Activated T-cell treated with anti-CD3 and anti-CD28 coated beads for 1 hour (primary cell): Measurements from ENCODE around the gene PRSS22.

Experiments used
- DNase-seq: peaks from one replicate; pipeline ENCODE4 v3.0.0-alpha.2; 2020; ENCODE audit warnings: low read depth

Gene PRSS22

GRCh38 chr16:2828876-2829430, 29.0 kb downstream of the PRSS22 start:
- DNase-seq = no peak

GRCh38 chr16:2828521-2828840, 29.5 kb downstream of the PRSS22 start:
- no peak for DNase-seq

GRCh38 chr16:2827831-2828520, 30.0 kb downstream of the PRSS22 start:
- DNase-seq = no peak

- DNase-seq = no peak
Observed at GRCh38 chr16:2827374-2827791, 30.6 kb downstream of the PRSS22 start.

GRCh38 chr16:2826591-2827373, 31.2 kb downstream of the PRSS22 start:
- no peak for DNase-seq

- no peak for DNase-seq
Observed at GRCh38 chr16:2825906-2826305, 32.1 kb downstream of the PRSS22 start.

- DNase-seq = no peak
Observed at GRCh38 chr16:2825049-2825742, 32.8 kb downstream of the PRSS22 start.

- no peak for DNase-seq
Observed at GRCh38 chr16:2824626-2825025, 33.3 kb downstream of the PRSS22 start.

- DNase-seq = no peak
Observed at GRCh38 chr16:2822496-2822895, 35.5 kb downstream of the PRSS22 start.

- no peak for DNase-seq
Observed at GRCh38 chr16:2822158-2822495, 35.8 kb downstream of the PRSS22 start.

GRCh38 chr16:2821487-2822157, 36.3 kb downstream of the PRSS22 start:
- no peak for DNase-seq

- no peak for DNase-seq
Observed at GRCh38 chr16:2820836-2821486, 37.0 kb downstream of the PRSS22 start.

GRCh38 chr16:2819939-2820835, 37.8 kb downstream of the PRSS22 start:
- DNase-seq = no peak

GRCh38 chr16:2819179-2819938, 38.6 kb downstream of the PRSS22 start:
- DNase-seq = no peak

GRCh38 chr16:2818272-2818876, 39.6 kb downstream of the PRSS22 start:
- DNase-seq = no peak

GRCh38 chr16:2817340-2818271, 40.4 kb downstream of the PRSS22 start:
- DNase-seq = no peak

- DNase-seq = no peak
Observed at GRCh38 chr16:2816751-2817339, 41.1 kb downstream of the PRSS22 start, which contains the start of gene PRSS21. Gene PRSS21, plus strand, starts transcription at chr16:2817237. Its CDS starts 32 bp downstream, at chr16:2817269.

GRCh38 chr16:2815299-2815771, 42.6 kb downstream of the PRSS22 start:
- DNase-seq = no peak
